ENCODE results near the gene APOB. TPM values are rescaled to one million over a fixed set of nuclear protein-coding genes. Genes with fewer than 3 reads are reported as not detected.

Gene APOB
- total and polyA plus RNA-seq, 10 of the 15 experiments (the other 5 are each of a cell fraction or from before 2014, with no cell fraction given): 1.4 TPM; not detected in 9

DNA sequence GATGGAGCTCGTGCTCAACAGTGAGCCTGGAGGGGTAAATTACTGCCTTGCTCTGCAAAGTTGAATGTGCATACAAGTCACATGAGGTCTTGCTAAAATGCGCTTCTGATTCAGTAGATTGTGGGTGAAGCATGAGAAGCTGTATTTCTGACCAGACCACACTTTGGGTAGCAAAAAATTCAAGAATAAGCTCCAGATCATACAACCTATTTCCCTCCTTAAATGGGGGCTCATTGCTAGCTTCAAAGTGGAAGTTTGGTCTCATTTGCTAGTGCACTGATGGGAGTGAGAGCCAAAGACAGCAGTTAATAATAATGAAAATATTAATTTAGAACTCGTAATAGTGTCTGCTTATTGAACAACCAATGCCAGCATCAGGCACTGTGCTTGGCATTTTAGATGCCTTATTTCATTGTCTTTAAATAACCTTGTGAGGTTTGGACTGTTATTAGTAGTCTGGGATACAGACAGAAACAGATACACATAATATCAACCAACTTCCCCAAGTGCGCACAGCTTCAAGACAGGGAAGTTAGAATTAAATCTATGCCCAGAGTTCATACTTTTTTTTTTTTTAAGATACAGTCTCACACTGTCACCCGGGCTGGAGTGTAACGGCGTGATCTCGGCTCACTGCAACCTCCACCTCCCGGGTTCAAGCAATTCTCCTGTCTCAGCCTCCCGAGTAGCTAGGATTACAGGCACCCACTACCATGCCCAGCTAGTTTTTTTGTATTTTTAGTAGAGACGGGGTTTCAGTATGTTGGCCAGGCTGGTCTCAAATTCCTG, 18.0 kb downstream of the APOB start:
- no peak overlapping the region for H3K4me2 ChIP-seq (ENCODE audit: control insufficient read depth, insufficient read depth)
- 0 out of 4 replicates have a peak, but pooled peaks cover 0 to 2% of the 10 kb centered on the region in 2 experiments for H3K27me3 ChIP-seq (replicated peaks in 1 of 2; ENCODE audit: control insufficient read depth in 2 of 2, insufficient read depth in 2 of 2, low read length in 1 of 2)
- 36% methylated on average over 11 of the region's 11 CpGs for WGBS (ENCODE audit: insufficient coverage, insufficient replicate concordance, low lambda C conversion rate, missing lambda C conversion rate)
- H4K20me1 ChIP-seq (ENCODE audit: control insufficient read depth, insufficient read depth): no peaks in the 10 kb centered on the region
- no peaks in the 10 kb centered on the region for H3K36me3 ChIP-seq (ENCODE audit: control insufficient read depth in 2 of 2, insufficient read depth in 2 of 2, low read length in 1 of 2)
- no peaks in the 10 kb centered on the region for H3K9me3 ChIP-seq (replicated peaks; ENCODE audit: control insufficient read depth, insufficient read depth, low read length)
- FAIRE-seq (no peak), DNase-seq (ENCODE audit: low read depth, low spot score) (no peak), ATAC-seq (no peak)
- no peak overlapping the region for H3K4me3 ChIP-seq
- RAD21 ChIA-PET (ENCODE audit: unreplicated experiment): interaction anchor here (0.9 to 1.5 kb wide), 2 partner anchors 63 to 364 kb away, joined by 3 to 4 read pairs; no protein-coding TSS in a partner anchor
- POLR2A ChIA-PET: no interaction called here
- no TSS peak for BruUV-seq (replicated peaks)
- intact Hi-C loops (cut with micrococcal nuclease; ENCODE audit: unreplicated experiment): no loop called here
- in situ Hi-C loops (cut with MboI): no loop called here
- H3K9ac ChIP-seq (ENCODE audit: control insufficient read depth, insufficient read depth, low read length): no peak overlapping the region
- no peak overlapping the region for H3K27ac ChIP-seq (ENCODE audit: control insufficient read depth, insufficient read depth)
- no peaks in the 10 kb centered on the region for H3K79me2 ChIP-seq (ENCODE audit: control insufficient read depth, insufficient read depth, low read length)
- no peak overlapping the region for H2AFZ ChIP-seq (ENCODE audit: control insufficient read depth, low read depth, low read length)
- SMC1A ChIA-PET (ENCODE audit: uncharacterized antibody, unreplicated experiment): interaction anchor here (1.0 to 2.9 kb wide), 3 partner anchors 11 to 365 kb away, joined by 3 to 16 read pairs (median 10); no protein-coding TSS in a partner anchor
- CTCF ChIA-PET: interaction anchor here (0.6 to 4.2 kb wide), 5 partner anchors 20 to 596 kb away, joined by 3 to 24 read pairs (median 6); no protein-coding TSS in a partner anchor
- TF ChIP-seq RBBP5 (conservative IDR thresholded peaks at IDR 0.05): no peak
- no peak for TF ChIP-seq SREBF2 (IDR thresholded peaks at IDR 0.05; ENCODE audit: low read length)
- no peak for TF ChIP-seq BHLHE40 (IDR thresholded peaks at IDR 0.05; ENCODE audit: borderline replicate concordance in 1 of 2, low read depth in 2 of 2, low read length in 1 of 2)
- no peak for TF ChIP-seq ZBED1 (IDR thresholded peaks at IDR 0.05; ENCODE audit: borderline replicate concordance)
- no peak for TF ChIP-seq RFX5 (IDR thresholded peaks at IDR 0.05; ENCODE audit: low read depth, low read length)
- no peak for TF ChIP-seq SREBF1 (IDR thresholded peaks at IDR 0.05; ENCODE audit: low read length)
- no peak for TF ChIP-seq SIX5 (IDR thresholded peaks at IDR 0.05; ENCODE audit: low read depth, low read length, severe bottlenecking)
- TF ChIP-seq, protein P1, sequence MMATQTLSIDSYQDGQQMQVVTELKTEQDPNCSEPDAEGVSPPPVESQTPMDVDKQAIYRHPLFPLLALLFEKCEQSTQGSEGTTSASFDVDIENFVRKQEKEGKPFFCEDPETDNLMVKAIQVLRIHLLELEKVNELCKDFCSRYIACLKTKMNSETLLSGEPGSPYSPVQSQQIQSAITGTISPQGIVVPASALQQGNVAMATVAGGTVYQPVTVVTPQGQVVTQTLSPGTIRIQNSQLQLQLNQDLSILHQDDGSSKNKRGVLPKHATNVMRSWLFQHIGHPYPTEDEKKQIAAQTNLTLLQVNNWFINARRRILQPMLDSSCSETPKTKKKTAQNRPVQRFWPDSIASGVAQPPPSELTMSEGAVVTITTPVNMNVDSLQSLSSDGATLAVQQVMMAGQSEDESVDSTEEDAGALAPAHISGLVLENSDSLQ (IDR thresholded peaks at IDR 0.05): no peak
- no peaks in the 10 kb centered on the region for H3K4me1 ChIP-seq (ENCODE audit: control insufficient read depth, insufficient read depth, low read length)
